AG09319 (cell line): ENCODE measurements around the gene PPM1B.

Experiments used
- DNase-seq: peaks from one replicate; pipeline ENCODE4 v3.0.0-alpha.2; 2010; ENCODE audit warnings: low read depth; ENCODE audit errors: extremely low read depth
- CTCF ChIP-seq: IDR thresholded peaks from 2 replicates; pipeline ENCODE4 v1.5.1; 2011; ENCODE audit warnings: low read depth, mild to moderate bottlenecking, inconsistent platforms, low read length, moderate library complexity

PPM1B gene

GRCh38 chr2:44139741-44140140 is 28.9 kb upstream of the PPM1B start:
- TF ChIP-seq CTCF, result no peak
- no peak for DNase-seq

- no peak for TF ChIP-seq CTCF
- no peak for DNase-seq
These were observed 26.4 kb upstream of the PPM1B start for GRCh38 chr2:44142306-44142705.

- DNase-seq, result no peak
- no peak for TF ChIP-seq CTCF
These were observed 25.0 kb upstream of the PPM1B start for GRCh38 chr2:44143701-44144100.

GRCh38 chr2:44148999-44149398 is 19.7 kb upstream of the PPM1B start:
- no peak for DNase-seq
- no peak for TF ChIP-seq CTCF

- TF ChIP-seq CTCF, result no peak
- no peak for DNase-seq
These were observed 18.2 kb upstream of the PPM1B start for GRCh38 chr2:44150473-44150872.

- TF ChIP-seq CTCF, result no peak
- DNase-seq, result no peak
These were observed 15.6 kb upstream of the PPM1B start for GRCh38 chr2:44152865-44153669.

- DNase-seq, result no peak
- TF ChIP-seq CTCF, result no peak
These were observed 12.8 kb upstream of the PPM1B start for GRCh38 chr2:44155666-44156446.
